HG02938 (cell line): ENCODE measurements around the gene UCN3.
A peak's percentile ranks its signal among the peaks of the same experiment; 100 is the strongest.

Source experiments
- ATAC-seq: cut with Tn5 transposase; IDR thresholded peaks from one replicate; pipeline ENCODE4 v1.9.1; 2021; ENCODE audit warnings: mild to moderate bottlenecking, moderate library complexity; ENCODE audit not compliant: unreplicated experiment

UCN3 gene, protein sequence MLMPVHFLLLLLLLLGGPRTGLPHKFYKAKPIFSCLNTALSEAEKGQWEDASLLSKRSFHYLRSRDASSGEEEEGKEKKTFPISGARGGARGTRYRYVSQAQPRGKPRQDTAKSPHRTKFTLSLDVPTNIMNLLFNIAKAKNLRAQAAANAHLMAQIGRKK

GRCh38 chr10:5364890-5365338, at the start of gene UCN3:
TSS of gene UCN3 (plus strand) at chr10:5364966. CDS start at chr10:5373721, 8,755 bp downstream.
- no peak for ATAC-seq

DNA sequence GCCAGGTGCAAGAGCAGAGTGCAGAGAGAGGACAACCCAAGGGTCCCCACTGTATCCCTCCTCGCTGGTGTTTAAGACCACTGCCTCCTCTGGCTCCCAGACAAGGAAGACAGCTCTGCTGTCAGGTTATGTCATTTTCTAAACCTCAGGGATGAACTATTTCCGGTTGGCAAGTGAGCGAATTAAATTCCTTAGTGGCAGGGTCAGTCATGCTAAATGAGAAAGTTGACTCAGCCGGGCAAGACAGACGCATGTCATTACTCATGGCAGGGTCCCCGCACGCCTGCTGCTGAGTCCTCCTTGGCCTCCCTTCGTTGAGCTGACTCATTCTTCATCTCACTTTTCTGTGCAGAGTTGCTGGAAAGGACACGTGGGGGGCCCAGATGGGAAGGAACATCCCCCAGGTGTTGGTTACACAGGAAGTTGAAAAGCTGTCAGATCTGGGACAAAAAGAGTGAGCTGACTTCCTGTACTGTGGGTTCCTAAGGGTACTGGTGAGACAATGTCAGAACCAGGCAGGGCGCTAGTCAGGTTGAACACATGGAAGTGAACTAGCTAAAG, 47.1 kb upstream of the UCN3 start:
- ATAC-seq = no peak

- no peak for ATAC-seq
Measured at GRCh38 chr10:5318148-5318547, 46.6 kb upstream of the UCN3 start.

DNA sequence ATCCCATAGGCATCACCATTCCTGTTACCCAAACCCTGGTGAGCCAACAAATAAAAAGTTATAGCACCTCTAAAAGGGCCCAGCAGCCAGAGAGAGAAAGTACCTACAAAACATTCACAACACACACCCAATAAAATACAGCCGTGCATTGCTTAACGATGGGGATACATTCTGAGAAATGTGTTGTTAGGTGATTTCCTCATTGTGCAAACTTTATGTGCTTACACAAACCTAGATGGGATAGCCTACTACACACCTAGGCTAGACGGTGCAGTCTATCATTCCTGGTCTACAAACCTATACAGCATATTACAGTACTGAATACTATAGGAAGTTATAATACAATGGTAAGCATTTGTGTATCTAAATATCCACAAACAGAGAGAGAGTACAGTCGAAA, 44.9 kb upstream of the UCN3 start:
- no peak for ATAC-seq

- no peak for ATAC-seq
Measured at GRCh38 chr10:5321273-5321672, 43.5 kb upstream of the UCN3 start.

GRCh38 chr10:5323446-5323845, 41.3 kb upstream of the UCN3 start:
- ATAC-seq = no peak

DNA sequence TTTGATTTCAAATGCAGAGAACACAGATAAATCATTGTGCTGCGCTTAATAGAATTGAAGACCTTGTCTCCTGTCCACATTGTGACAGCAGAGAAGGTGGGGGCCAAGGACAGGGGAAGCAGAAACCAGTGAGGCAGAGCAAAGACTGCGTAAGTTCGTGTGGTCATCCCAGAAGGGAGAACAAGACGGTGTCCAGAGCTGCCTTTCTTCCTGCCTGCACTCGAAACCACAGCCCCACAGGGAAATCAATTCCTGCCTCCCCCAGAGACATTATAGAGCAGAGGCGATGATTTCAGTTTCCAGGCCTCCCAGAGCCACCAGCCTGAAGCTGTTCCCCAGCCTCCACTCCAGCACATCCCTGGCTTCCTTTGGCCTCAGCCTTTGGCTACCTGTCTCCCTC, 39.7 kb upstream of the UCN3 start:
- ATAC-seq = no peak

DNA sequence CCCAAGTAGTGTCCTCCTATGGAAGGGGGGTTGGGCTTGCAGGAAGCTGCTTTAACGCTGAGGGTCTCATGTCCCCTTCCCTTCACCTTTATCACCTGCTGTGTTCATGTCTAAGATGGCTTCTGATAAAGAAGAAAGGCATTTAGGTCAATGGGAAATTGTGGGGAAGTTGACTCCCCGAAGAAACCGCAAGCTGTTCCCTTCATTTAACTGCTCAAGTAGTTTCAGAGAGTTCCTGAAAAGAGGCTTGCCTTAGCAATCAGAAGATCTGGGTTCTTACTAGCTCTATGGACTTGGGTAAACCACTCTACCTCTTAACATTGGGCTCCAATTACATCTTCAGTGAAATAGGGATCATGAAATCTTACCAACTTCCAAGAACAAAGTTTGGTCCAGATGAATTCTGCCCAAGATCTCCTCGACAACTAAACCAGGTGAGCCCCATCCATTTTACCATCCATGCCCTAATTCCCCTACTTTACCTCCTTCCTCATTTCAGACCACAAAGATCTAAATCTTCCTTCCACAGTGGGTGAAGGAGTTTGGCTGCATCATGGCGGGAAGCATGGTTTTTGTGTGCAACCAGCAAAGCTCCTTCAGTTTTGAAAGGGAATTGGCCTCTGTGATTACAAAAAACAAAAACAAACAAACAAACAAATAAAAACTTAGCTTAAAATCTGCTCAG, 30.4 kb upstream of the UCN3 start:
- no peak for ATAC-seq

DNA sequence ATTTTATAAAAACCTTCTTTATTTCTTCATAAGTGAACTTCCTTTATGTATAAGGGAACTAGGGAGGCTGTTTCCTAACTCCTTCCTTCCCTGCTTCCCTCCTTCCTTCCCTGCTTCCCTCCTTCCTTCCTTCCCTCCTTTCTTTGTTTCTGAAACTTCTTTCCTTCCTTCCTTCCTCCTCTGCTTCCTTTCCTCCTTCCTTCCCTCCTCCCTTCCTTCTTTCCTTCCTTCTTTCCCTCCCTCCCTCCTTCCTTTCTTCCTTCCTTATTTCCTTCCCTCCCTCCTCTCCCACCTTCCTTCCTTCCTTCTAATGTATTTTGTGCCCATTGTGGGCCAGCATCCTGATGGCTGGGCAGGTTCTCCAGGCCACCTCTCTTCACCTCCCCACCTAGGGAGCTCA, 26.8 kb upstream of the UCN3 start:
- ATAC-seq = no peak

- no peak for ATAC-seq
Measured at GRCh38 chr10:5343092-5343491, 21.7 kb upstream of the UCN3 start.

DNA sequence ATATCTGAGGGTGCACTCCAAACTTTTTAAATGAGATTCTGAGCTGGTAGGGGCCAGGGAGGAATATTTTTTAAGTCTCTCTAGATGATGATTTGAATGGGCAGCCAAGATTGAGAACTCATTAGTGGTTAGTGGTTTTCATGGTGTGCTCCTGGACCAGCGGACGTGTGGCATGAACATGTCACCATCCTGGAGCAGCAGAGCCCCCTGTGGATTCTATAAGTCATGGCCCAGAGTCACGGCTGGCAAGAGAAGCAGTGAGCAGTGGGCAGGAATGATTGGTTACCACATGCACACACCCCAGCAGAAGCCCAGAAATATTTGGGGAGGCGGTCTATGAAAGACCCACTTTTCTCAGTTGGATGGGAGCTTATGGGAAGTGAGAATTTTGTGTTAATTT, 21.2 kb upstream of the UCN3 start:
- ATAC-seq = no peak

DNA sequence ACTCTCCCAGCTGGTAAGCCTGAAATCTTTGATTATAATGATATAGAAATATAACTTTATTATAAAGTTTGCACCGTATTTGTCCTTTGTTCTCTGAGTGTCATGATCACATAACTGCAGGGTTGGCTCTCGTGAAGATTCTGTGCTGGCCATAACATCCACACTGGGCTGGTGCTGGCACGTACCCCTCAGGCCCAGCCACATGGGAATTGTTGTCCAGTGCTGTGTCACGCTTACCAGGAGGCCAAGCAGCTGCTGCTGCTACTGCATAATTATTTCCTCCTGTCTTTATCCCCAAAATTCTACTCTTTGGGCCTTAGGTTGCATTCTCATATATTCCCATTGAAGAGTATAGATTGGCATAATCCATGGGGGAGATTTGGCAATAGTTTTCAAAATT, 20.8 kb upstream of the UCN3 start:
- no peak for ATAC-seq

GRCh38 chr10:5344746-5345145, 20.0 kb upstream of the UCN3 start:
- ATAC-seq = no peak

DNA sequence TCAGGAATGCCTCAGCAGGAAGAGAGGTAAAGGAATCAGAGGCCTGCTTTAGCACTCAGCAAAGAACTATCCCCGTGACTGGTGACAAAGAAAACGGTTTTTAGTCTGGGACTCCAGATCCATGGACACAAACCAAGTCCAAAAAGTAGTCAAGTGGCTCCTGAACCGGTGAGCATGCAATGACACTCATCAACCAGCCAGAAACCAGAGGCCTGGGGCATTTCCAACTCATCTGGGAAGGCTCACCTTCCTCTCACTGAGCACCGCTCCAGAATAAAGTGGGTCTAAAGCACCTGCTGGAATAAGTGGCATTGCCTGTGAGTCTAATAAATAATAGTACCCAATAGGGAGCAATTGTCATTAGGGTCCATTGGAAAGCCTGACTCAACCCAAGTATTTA, 17.9 kb upstream of the UCN3 start:
- no peak for ATAC-seq

DNA sequence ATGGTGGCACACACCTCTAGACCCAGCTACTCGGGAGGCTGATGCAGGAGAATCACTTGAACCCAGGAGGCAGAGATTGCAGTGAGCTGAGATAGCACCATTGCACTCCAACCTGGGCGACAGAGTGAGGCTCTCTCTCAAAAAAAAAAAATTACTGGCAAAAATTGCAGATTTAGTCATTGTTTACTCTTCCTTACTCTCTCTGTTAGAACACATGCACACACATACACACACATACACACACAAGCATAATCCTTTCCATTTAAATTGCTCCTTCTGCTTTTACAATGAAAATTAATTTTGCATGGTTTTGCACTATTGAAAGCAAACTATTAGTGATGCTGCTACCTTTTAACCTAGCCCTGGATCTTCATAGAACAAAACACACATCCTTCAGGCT, 15.4 kb upstream of the UCN3 start:
- no peak for ATAC-seq

DNA sequence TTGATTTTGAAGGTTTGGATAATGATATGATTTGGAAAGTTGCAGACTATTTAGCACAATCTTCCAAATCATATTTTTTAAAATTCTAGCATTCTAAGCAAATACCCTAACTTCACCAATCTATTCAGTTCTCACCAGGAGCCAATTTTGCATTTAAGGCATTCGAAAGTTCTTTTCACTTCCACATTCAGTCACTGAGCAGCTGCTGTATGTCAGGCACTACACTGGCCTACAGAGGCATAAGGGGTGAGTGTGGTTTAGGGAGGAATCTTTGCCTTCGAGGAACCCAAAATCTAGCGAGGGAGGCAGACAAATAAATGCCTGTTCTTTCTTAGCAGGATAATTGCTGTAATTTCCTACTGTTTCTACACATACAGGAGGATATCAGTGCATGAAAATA, 10.7 kb upstream of the UCN3 start:
- ATAC-seq = peak; percentile 71

- no peak for ATAC-seq
Measured at GRCh38 chr10:5355594-5356301, 9.0 kb upstream of the UCN3 start.

GRCh38 chr10:5356302-5356763, 8.4 kb upstream of the UCN3 start:
- ATAC-seq = no peak

- ATAC-seq = no peak
Measured at GRCh38 chr10:5360318-5360915, 4.3 kb upstream of the UCN3 start.

DNA sequence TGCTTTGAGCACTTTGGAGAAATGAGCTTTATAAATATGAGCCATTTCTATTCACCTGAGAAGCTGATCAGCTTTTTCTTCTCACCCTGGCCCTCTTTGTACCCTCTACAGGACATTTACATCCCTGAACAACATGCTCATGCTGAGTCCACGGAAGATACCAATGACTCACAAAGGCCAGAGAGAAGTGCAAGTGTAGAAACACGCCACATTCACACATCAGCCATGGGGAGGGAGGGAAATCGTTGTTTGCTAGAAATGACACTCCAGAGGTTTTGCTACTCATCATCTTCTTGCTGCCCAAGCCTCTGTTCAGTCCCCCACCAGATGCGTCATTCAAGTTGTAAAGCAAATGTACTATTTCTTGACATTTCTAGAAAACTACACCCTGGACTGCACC, 2.8 kb upstream of the UCN3 start:
- ATAC-seq = no peak

- no peak for ATAC-seq
Measured at GRCh38 chr10:5362873-5363272, 1.9 kb upstream of the UCN3 start.
